ENCODE results near the gene ME3.

- TF ChIP-seq CTCF (IDR thresholded peaks at IDR 0.05) (no peak), NR3C1 (IDR thresholded peaks at IDR 0.05) (no peak), EP300 (IDR thresholded peaks at IDR 0.05) (no peak), HMGXB4 (CRISPR knock-in tag; IDR thresholded peaks at IDR 0.05; ENCODE audit: borderline replicate concordance) (no peak), REST (IDR thresholded peaks at IDR 0.05) (no peak), FOSL2 (IDR thresholded peaks at IDR 0.05) (no peak), FOSL2 (CRISPR knock-in tag; IDR thresholded peaks at IDR 0.05) (no peak), CEBPB (IDR thresholded peaks at IDR 0.05) (no peak), CHD2 (IDR thresholded peaks at IDR 0.05; ENCODE audit: low read length, partially characterized antibody) (no peak), POLR2A (IDR thresholded peaks at IDR 0.05; ENCODE audit: low read length) (no peak)
Observed at GRCh38 chr11:86490582-86490981, 181.8 kb downstream of the ME3 start.

Measured in A549 (cell line).